Neural crest cell (in vitro differentiated cells): ENCODE data around the gene DOCK1. TPM values are rescaled to one million over a fixed set of nuclear protein-coding genes. Genes with fewer than 3 reads are reported as not detected.
A peak's percentile ranks its signal among the peaks of the same experiment; 100 is the strongest.

Source experiments
- DNase-seq: peaks from one replicate; pipeline ENCODE4 v3.0.0; 2021; ENCODE audit warnings: low read depth, mixed read lengths, low spot score
- H3K27ac Mint-ChIP-seq: one replicate; pipeline ENCODE4 v1.8.0; 2021; ENCODE audit warnings: mild to moderate bottlenecking, mixed read lengths; ENCODE audit not compliant: unreplicated experiment
- H3K27me3 Mint-ChIP-seq: 2 replicates; pipeline ENCODE4 v1.8.0; 2021; ENCODE audit warnings: low read depth, mild to moderate bottlenecking, mixed read lengths
- H3K36me3 Mint-ChIP-seq: 2 replicates; pipeline ENCODE4 v1.8.0; 2021; ENCODE audit warnings: low read depth, mild to moderate bottlenecking, mixed read lengths
- H3K4me1 Mint-ChIP-seq: 2 replicates; pipeline ENCODE4 v1.8.0; 2021; ENCODE audit warnings: mixed read lengths
- H3K4me3 Mint-ChIP-seq: one replicate; pipeline ENCODE4 v1.8.0; 2021; ENCODE audit warnings: mild to moderate bottlenecking, mixed read lengths
- H3K9me3 Mint-ChIP-seq: 2 replicates; pipeline ENCODE4 v1.8.0; 2021; ENCODE audit warnings: mixed read lengths
- total RNA-seq: library from RNA; stranded (reverse); gene quantifications from 2 replicates; pipeline ENCODE4 v1.2.1, GENCODE V29; 2021
- TF ChIP-seq, protein P1 (sequence below): fragments of 200-600 bp; sonication (generic); conservative IDR thresholded peaks from 2 replicates; pipeline ENCODE4 v1.5.0; 2021; ENCODE audit warnings: antibody characterized with exemption, mild to moderate bottlenecking

The DOCK1 gene
- total RNA-seq, 1 donor from 2014 or later, result 55.8 TPM

DNA sequence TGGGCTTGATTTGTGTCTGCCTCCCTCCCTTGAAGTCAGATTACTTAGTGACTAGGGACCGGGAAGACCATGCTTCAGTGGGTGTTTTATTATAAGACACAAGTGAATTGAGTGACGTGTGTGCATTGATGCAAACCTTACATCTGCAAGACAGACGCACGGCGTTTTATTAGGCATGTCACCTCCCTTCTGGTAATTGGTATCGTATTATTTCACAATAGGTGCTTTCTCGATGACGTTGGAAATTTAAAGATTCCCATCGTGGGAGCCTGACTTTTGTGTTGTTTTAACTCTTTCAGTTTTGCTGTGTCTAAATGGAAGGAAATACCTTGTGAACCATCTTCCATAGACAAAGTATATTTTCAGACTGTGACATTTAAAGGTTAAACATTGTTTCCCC, 158.5 kb downstream of the DOCK1 start:
- H3K4me1 Mint-ChIP-seq, result no peaks in the 10 kb centered on the region
- TF ChIP-seq, protein P1, sequence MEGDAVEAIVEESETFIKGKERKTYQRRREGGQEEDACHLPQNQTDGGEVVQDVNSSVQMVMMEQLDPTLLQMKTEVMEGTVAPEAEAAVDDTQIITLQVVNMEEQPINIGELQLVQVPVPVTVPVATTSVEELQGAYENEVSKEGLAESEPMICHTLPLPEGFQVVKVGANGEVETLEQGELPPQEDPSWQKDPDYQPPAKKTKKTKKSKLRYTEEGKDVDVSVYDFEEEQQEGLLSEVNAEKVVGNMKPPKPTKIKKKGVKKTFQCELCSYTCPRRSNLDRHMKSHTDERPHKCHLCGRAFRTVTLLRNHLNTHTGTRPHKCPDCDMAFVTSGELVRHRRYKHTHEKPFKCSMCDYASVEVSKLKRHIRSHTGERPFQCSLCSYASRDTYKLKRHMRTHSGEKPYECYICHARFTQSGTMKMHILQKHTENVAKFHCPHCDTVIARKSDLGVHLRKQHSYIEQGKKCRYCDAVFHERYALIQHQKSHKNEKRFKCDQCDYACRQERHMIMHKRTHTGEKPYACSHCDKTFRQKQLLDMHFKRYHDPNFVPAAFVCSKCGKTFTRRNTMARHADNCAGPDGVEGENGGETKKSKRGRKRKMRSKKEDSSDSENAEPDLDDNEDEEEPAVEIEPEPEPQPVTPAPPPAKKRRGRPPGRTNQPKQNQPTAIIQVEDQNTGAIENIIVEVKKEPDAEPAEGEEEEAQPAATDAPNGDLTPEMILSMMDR, result no peak

DNA sequence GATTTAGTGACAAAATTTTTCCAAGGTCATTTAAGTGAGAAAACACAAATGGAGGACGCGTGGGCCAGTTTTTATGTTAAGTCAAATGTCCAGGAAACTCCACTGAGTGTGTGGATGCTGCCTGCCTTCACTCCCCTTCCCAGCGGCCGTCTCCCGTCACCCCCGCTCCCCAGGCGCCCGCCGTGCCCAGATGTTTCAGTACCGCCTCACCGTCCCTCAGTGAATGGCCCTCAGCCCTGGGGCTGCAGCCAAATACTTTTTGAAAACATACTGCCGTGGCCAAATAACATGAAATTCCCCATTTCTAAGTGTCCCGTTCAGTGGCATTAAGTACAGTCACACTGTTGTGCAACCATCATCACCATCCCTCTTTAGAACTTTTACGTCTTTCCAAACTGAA, 159.2 kb downstream of the DOCK1 start:
- no peak overlapping the region for H3K4me3 Mint-ChIP-seq
- H3K36me3 Mint-ChIP-seq, result peaks cover 57% of the 10 kb centered on the region

More for the DNA sequence above, 158.5 kb downstream of the DOCK1 start:
- Mint-ChIP-seq H3K36me3 (peaks cover 54% of the 10 kb centered on the region), H3K4me3 (no peak overlapping the region), H3K27me3 (no peaks in the 10 kb centered on the region), H3K27ac (no peak overlapping the region), H3K9me3 (peaks cover 6% of the 10 kb centered on the region)
- no peak for DNase-seq

DNA sequence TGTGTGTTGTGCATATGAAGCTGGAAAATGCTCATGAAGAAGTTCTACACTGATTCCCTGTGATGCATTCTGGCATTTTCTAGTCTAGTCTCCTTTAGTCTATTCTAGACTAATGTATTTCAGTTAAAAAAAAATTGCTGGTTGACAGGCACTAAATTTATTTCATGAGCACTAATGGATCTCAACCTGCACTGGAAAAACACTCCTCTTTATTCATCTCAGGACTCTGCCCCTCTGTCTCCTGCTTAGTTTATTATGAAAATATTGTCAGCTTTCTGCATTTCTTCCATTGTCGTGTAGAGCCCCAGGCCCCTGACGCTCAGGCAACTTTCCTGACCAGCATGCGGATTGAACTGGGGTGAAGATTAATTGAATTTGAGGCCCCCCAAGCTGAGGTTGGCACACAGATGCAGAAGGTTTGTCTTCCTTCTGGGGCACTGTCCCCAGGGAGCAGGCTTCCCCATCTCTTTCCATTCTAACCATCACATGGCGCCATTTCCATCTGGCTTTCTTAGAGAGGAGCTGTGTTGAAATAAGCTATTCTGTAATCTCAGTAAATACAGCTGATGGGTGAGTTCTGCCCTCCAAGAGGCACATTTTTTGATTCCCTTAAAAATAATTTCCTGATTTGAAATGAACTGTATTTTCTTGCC, 162.4 kb downstream of the DOCK1 start:
- H3K9me3 Mint-ChIP-seq, result no peaks in the 10 kb centered on the region
- H3K36me3 Mint-ChIP-seq, result peaks cover 46% of the 10 kb centered on the region
- TF ChIP-seq, protein P1, result no peak
- H3K4me3 Mint-ChIP-seq, result no peak overlapping the region
- H3K4me1 Mint-ChIP-seq, result no peaks in the 10 kb centered on the region
- no peaks in the 10 kb centered on the region for H3K27me3 Mint-ChIP-seq
- DNase-seq, result no peak
- H3K27ac Mint-ChIP-seq, result no peak overlapping the region

More for the DNA sequence above, 159.2 kb downstream of the DOCK1 start:
- H3K4me1 Mint-ChIP-seq, result no peaks in the 10 kb centered on the region
- peaks cover 2% of the 10 kb centered on the region for H3K9me3 Mint-ChIP-seq
- TF ChIP-seq, protein P1, result no peak
- no peaks in the 10 kb centered on the region for H3K27me3 Mint-ChIP-seq
- peak overlapping the region; percentile 28 for H3K27ac Mint-ChIP-seq
- DNase-seq, result no peak

DNA sequence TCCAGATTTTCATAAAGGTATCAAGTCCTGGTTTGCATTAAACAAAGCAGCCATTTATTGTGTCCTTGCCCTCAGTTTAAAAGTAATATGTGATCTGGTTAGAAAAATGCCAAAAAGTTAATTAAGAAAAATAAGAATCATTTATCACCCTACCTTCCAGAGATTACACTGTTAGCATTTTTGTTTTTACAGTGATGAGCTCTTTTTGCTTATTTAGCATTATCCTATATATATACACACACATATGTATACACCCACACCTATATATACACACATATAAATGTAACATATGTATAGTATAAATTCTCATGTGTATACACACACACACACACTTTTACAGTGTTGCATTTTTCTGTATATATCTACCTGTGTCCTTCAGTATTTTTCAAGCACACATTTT, 163.3 kb downstream of the DOCK1 start:
- Mint-ChIP-seq H3K36me3 (peaks cover 39% of the 10 kb centered on the region), H3K9me3 (no peaks in the 10 kb centered on the region), H3K4me1 (no peaks in the 10 kb centered on the region), H3K27ac (no peak overlapping the region), H3K27me3 (no peaks in the 10 kb centered on the region), H3K4me3 (no peak overlapping the region)
- TF ChIP-seq, protein P1, result no peak
- no peak for DNase-seq

DNA sequence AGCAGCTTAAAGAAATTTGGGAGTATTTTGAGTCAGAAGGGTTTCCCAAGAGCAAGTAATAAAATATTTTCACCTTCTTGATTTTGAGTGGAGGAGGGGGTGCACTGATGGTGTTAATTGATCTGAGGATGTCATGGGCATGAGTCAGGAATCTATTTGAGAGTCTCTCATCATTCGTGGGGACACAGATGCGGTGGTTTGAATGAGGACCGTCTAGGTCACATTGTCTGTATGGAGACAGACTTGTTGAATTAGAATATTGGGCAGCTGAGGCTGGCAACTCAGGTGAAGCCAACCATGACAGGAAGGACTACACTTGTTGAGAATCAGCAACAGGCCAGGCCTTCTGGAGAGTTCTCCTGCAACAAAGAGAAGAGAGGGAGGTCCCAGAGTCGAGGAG, 164.2 kb downstream of the DOCK1 start:
- no peaks in the 10 kb centered on the region for H3K27me3 Mint-ChIP-seq
- H3K4me1 Mint-ChIP-seq, result no peaks in the 10 kb centered on the region
- no peaks in the 10 kb centered on the region for H3K9me3 Mint-ChIP-seq
- TF ChIP-seq, protein P1, result no peak
- H3K27ac Mint-ChIP-seq, result no peak overlapping the region
- H3K36me3 Mint-ChIP-seq, result peaks cover 41% of the 10 kb centered on the region
- H3K4me3 Mint-ChIP-seq, result no peak overlapping the region
- no peak for DNase-seq
